GM19452 (cell line): ENCODE results near the gene MCHR2.
A peak's percentile ranks its signal among the peaks of the same experiment; 100 is the strongest.

Source experiments
- ATAC-seq: cut with Tn5 transposase; IDR thresholded peaks from one replicate; pipeline ENCODE4 v1.9.1; 2021; ENCODE audit not compliant: unreplicated experiment

Gene MCHR2

GRCh38 chr6:99905209-99906106 lies 88.6 kb downstream of the MCHR2 start:
- ATAC-seq: peak; percentile 70

GRCh38 chr6:99901596-99902384 lies 92.2 kb downstream of the MCHR2 start:
- no peak for ATAC-seq

- ATAC-seq: no peak
Measured at GRCh38 chr6:99894815-99895214, 99.2 kb downstream of the MCHR2 start.

GRCh38 chr6:99887066-99887465 lies 107.0 kb downstream of the MCHR2 start:
- ATAC-seq: no peak

- no peak for ATAC-seq
Measured at GRCh38 chr6:99885051-99885450, 109.0 kb downstream of the MCHR2 start.

- ATAC-seq: no peak
Measured at GRCh38 chr6:99882128-99882702, 111.8 kb downstream of the MCHR2 start.

- no peak for ATAC-seq
Measured at GRCh38 chr6:99879431-99879830, 114.6 kb downstream of the MCHR2 start.

GRCh38 chr6:99875068-99875467 lies 119.0 kb downstream of the MCHR2 start:
- ATAC-seq: no peak

- ATAC-seq: no peak
Measured at GRCh38 chr6:99873084-99873483, 120.9 kb downstream of the MCHR2 start.

- ATAC-seq: no peak
Measured at GRCh38 chr6:99871641-99872040, 122.4 kb downstream of the MCHR2 start.
